Heart left ventricle (tissue), 13 donors: ENCODE measurements around the gene SRRM4.
"Not testable (repeated sequence)": the region's sequence is repeated elsewhere in the genome, so short reads cannot be mapped to it uniquely, and the experiment has no call there.

ENCODE experiments used
- CTCF ChIP-seq, 12 donors: fragments of 200-600 bp; sonication (generic) in 4 of 12; IDR thresholded peaks; one replicate each; pipeline versions ENCODE4 v1.5.0 to v1.8.0; 2018 to 2022; ENCODE audit warnings: antibody characterized with exemption in 12 of 12, mild to moderate bottlenecking in 5 of 12
- POLR2A ChIP-seq, 2 donors: fragments of 450-650 bp; IDR thresholded peaks; one replicate each; pipeline ENCODE4 v1.6.1; 2017; ENCODE audit warnings: antibody characterized with exemption in 2 of 2, mild to moderate bottlenecking in 2 of 2, moderate library complexity in 2 of 2
- donor health status: ischemic (EF 13 %, LVEDD 7.1; RV severe dilation, severe dysfunction).
- donor health status: DM: no; HTN: yes; CAD: no.
- donor health status: DM: no; HTN: no; CAD: no.
- donor health status: ischemic (EF 25% LVEDD 6.9; RV normal size, moderate dysfunction).
- donor health status: ischemic (EF 25% LVEDD 5.7; RV mildly dilated, moderate dysfunction).
- donor health status: ischemic (EF 35%, LVEDD 5.7; RV mildly dilated, moderate dysfunction).
- donor health status: nonischemic (EF 11% LVEDD 7.7; RV severe dilation, severe dysfunction).
- donor health status: DM: yes; HTN: yes; CAD: no.
- donor health status: PGD.
- donor health status: ischemic (EF 29% LVEDD 5.4; RV normal size, mild dysfunction).
- donor health status: nonischemic (EF 23%, LVEDD 6.1; RV moderate dilation, normal function).

DNA sequence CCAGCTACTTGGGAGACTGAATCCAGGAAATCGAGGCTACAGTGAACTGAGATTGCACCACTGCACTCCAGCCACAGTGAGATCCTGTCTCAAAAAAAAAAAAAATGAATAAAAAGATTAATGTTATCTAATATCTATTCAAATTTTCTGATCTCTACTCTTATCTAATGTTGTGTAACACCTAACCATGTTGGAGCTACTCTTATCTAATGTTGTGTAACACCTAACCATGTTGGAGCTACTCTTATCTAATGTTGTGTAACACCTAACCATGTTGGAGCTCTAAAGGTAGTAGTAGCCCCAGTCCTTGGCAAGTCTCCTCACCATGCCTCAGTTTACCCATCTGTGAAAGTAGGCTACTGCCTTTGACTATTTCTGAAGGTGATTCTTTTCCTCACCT, 26.9 kb downstream of the SRRM4 start:
- not testable (repeated sequence) for TF ChIP-seq CTCF, POLR2A (IDR thresholded peaks at IDR 0.05)
